Duodenal mucosa (tissue), 2 donors: ENCODE data around the gene CARD8.
A peak's percentile ranks its signal among the peaks of the same experiment; 100 is the strongest.
"Not testable (repeated sequence)": the region's sequence is repeated elsewhere in the genome, so short reads cannot be mapped to it uniquely, and the experiment has no call there.

Experiments
- H3K27ac ChIP-seq: one replicate; pipeline ENCODE4 v1.7.0; 2013; ENCODE audit warnings: low read depth, low read length
- H3K27me3 ChIP-seq, 2 donors: one replicate each; pipeline ENCODE4 v1.7.0; 2013; ENCODE audit warnings: low read length in 2 of 2, control low read depth in 1 of 2; ENCODE audit not compliant: insufficient read depth in 2 of 2, control insufficient read depth in 1 of 2
- H3K36me3 ChIP-seq, 2 donors: one replicate each; pipeline ENCODE4 v1.7.0; 2013; ENCODE audit warnings: low read length in 2 of 2, control low read depth in 1 of 2; ENCODE audit not compliant: insufficient read depth in 2 of 2, control insufficient read depth in 1 of 2
- H3K4me1 ChIP-seq, 2 donors: one replicate each; pipeline ENCODE4 v1.7.0; 2013; ENCODE audit warnings: low read length in 2 of 2, control low read depth in 1 of 2; ENCODE audit not compliant: insufficient read depth in 2 of 2, control insufficient read depth in 1 of 2
- H3K4me3 ChIP-seq, 2 donors: one replicate each; pipeline ENCODE4 v1.7.0; 2013; ENCODE audit warnings: low read length in 2 of 2, low read depth in 1 of 2
- H3K9ac ChIP-seq, 2 donors: one replicate each; pipeline ENCODE4 v1.7.0; 2013; ENCODE audit warnings: low read length in 2 of 2, low read depth in 1 of 2
- H3K9me3 ChIP-seq, 2 donors: one replicate each; pipeline ENCODE4 v1.7.0; 2013; ENCODE audit warnings: low read length in 2 of 2, control low read depth in 1 of 2; ENCODE audit not compliant: control insufficient read depth in 1 of 2

CARD8 gene

DNA sequence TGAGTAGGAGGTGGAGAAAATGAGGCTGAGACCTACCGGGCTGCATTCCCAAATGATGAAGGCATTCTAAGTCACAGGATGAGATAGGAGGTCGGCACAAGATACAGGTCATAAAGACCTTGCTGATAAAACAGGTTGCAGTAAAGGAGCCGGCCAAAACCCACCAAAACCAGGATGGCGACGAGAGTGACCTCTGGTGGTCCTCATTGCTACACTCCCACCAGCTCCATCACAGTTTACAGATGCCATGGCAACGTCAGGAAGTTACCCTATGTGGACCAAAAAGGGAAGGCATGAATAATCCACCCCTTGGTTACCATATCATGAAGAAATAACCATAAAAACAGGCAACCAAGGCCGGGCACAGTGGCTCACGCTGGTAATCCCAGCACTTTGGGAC, 9.6 kb upstream of the CARD8 start:
- not testable (repeated sequence) for H3K27ac ChIP-seq, H3K36me3 ChIP-seq, H3K9me3 ChIP-seq, H3K27me3 ChIP-seq, H3K9ac ChIP-seq, H3K4me3 ChIP-seq, H3K4me1 ChIP-seq

DNA sequence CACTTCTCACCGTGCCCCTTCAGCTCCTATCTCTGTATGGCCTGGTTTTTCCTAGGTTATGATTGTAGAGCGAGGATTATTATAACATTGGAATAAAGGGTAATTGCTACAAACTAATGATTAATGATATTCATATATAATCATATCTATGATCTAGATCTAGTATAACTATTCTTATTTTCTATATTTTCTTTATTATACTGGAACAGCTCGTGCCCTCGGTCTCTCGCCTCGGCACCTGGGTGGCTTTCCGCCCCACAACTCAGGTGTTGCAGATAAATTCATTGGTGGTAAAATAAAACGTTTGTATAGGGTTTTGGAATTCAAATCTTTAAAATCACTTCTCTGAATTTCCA, 4.6 kb upstream of the CARD8 start:
- not testable (repeated sequence) for H3K27ac ChIP-seq, H3K9ac ChIP-seq, H3K27me3 ChIP-seq, H3K36me3 ChIP-seq, H3K4me1 ChIP-seq, H3K9me3 ChIP-seq
- peak overlapping the region in 1 of 2 donors; percentile 65 for H3K4me3 ChIP-seq

DNA sequence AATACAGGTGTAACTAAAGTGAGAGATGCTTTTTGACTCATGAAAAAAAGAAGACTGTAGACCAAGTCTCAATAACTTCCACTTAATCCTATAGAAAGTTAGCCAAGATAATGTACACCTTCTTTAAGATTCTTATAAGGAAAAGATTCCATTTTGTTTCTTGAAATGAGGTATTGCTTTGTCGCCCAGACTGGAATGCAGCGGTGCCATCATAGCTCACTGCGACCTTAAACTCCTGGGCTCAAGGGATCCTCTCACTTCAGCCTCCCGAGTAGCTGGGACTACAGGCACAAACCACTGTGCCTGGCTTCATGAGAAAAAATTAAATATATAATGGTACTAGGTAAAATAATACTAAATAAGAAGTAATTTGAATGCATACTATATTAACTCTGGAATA, 3.3 kb upstream of the CARD8 start:
- not testable (repeated sequence) for H3K9me3 ChIP-seq, H3K36me3 ChIP-seq, H3K27me3 ChIP-seq, H3K4me3 ChIP-seq, H3K9ac ChIP-seq, H3K27ac ChIP-seq
- peaks cover 8 to 11% of the 10 kb centered on the region in 2 donors for H3K4me1 ChIP-seq

DNA sequence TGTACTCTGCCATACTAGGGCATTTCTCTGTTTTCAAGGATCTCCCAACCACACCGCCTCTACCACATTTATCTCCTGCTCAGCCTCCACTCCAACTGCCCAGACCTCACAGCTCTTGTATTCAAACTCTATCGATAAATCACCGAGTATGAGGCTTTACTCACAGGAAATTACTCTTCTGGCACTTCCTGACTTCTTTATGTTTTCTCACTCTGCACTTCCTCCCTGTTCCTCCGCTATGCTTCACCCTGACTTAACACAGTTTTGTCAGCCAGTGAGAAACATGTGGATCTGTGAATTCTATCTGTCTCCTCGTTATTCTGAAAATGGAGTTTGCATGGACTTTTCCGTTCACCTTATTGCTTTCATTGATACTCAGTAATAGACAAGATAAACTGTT, 2.6 kb upstream of the CARD8 start:
- Histone ChIP-seq H3K9ac (no peak overlapping the region), H3K27me3 (no peaks in the 10 kb centered on the region), H3K9me3 (no peaks in the 10 kb centered on the region), H3K36me3 (no peaks in the 10 kb centered on the region), H3K27ac (peak overlapping the region; percentile 58), H3K4me3 (peak overlapping the region in 1 of 2 donors; percentile 24), H3K4me1 (peaks cover 13 to 14% of the 10 kb centered on the region in 2 donors)

DNA sequence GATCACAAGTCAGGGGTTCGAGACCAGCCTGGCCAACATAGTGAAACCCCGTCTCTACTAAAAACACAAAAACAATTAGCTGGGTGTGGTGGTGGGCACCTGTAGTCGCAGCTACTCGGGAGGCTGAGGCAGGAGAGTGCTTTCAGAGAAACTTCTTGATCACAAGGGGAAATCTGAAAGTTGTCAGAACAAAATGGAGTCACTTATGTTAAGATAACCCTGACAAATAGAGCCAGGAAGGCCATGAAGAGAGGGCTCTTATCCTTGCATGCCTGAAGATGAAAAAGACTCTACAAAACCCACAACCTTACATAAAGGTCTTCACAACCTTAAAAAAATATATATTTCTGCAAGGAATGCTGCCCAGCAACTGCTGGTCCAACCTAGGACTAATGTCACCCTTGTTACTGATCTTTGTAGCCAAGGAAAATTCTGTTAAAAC, 1.2 kb downstream of the CARD8 start:
- H3K9ac ChIP-seq = no peak overlapping the region
- H3K36me3 ChIP-seq = peaks cover 0 to under 1% of the 10 kb centered on the region in 2 donors
- no peaks in the 10 kb centered on the region for H3K27me3 ChIP-seq
- no peaks in the 10 kb centered on the region for H3K9me3 ChIP-seq
- no peak overlapping the region for H3K27ac ChIP-seq
- peaks cover 14 to 19% of the 10 kb centered on the region in 2 donors for H3K4me1 ChIP-seq
- peak overlapping the region; percentile 89 to 97 for H3K4me3 ChIP-seq

DNA sequence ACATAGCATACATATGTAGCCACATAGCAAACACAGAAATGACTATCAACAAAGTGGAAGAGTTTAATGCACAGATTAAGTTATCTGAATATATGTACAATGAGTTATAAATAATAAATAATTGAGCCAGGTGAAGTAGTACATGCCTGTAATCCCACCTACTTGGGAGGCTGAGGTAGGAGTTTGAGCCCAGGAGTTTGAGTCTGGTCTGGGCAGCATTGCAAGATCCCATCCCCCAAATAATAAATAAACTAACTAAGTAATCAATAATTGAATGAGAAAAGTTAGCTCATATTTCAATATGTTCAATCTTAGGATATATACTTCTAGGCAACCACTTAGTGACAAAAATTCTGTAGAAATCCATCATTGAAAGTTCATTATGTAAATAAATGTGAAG, 1.7 kb downstream of the CARD8 start:
- no peak overlapping the region for H3K4me3 ChIP-seq
- H3K4me1 ChIP-seq = peaks cover 14 to 19% of the 10 kb centered on the region in 2 donors

DNA sequence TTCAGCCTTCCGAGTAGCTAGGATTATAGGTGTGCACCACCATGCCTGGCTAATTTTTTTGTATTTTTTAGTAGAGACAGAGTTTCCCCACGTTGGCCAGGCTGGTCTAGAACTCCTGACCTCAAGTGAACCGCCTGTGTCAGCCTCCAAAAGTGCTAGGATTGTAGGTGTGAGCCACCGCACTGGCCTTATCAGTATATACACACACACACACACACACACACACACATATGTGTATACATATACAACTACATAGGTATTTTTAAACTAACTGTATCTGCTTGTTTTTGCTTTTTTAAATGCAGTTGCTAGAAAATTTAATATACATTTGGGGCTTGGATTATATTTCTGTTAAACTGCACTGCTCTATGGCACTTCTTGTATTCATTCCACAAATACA, 3.1 kb downstream of the CARD8 start:
- H3K27ac ChIP-seq = no peak overlapping the region

More for the DNA sequence above, 1.7 kb downstream of the CARD8 start:
- Histone ChIP-seq H3K27me3 (no peaks in the 10 kb centered on the region), H3K9me3 (no peaks in the 10 kb centered on the region), H3K27ac (no peak overlapping the region), H3K36me3 (peaks cover 0 to 4% of the 10 kb centered on the region in 2 donors), H3K9ac (no peak overlapping the region)

DNA sequence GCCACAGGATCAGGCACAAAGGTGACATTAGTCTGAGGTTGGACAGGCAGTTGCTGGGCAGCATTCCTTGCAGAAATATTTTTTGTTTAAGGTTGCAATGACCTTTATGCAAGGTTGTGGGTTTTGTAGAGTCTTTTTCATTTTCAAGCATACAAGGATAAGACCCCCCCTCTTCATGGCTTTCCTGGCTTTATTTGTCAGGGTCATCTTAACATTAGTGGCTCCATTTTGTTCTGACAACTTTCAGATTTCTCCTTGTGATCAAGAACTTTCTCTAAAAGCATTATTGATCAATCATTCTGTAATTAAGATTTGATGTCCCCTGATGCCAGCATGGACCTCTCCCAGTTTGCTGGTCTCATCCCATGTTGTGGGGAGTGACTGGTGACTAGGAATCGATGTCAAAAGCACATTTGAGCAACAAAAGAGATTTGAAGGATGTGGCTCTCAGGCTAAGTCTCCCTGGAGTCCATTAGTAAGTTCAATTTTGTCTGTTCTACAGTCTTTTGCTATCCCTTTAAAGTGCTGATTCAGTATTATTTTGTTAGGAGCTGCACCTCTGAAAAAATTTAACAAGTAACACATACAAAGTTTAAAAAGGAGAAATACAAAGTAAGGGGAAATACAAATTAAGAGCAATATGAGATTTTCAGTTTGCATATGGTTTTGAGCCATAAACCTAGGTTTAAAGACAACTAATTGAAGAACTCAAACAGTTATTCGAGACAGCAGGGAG, 5.3 kb downstream of the CARD8 start:
- H3K27ac ChIP-seq = no peak overlapping the region

More for the DNA sequence above, 3.1 kb downstream of the CARD8 start:
- Histone ChIP-seq H3K4me1 (peaks cover 14 to 19% of the 10 kb centered on the region in 2 donors), H3K27me3 (no peaks in the 10 kb centered on the region), H3K4me3 (no peak overlapping the region), H3K36me3 (peaks cover 0 to 9% of the 10 kb centered on the region in 2 donors), H3K9ac (no peak overlapping the region), H3K9me3 (no peaks in the 10 kb centered on the region)

DNA sequence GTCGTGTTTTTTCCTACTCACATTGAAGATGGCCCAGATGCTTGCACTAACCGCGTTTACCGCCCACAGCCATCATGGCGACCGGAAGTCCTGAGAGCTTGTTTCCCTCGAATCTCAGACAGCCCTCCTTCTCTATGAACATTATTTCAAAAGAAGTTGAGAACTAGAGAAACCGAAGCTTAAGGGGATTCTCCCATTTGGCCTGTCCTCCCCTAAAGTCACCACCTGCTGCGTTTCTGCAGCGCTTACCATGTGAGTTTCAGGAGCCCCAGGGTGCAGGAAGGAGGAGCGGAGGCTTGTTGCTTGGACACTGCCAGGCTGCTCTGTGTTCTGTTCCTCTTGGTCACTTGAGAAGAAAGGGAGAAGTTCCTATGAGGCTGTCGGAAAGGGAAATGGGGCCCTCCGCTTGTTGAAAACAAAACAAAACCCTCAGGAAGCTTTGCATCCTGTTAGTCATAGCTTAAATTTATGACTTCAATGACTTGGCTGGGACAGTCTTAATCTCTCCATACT, 6.2 kb downstream of the CARD8 start:
- Histone ChIP-seq H3K4me3 (peak overlapping the region; percentile 67 to 69), H3K9ac (peak overlapping the region; percentile 52 to 56), H3K27me3 (no peaks in the 10 kb centered on the region), H3K9me3 (no peaks in the 10 kb centered on the region), H3K4me1 (peaks cover 8 to 19% of the 10 kb centered on the region in 2 donors), H3K27ac (peak overlapping the region; percentile 86), H3K36me3 (peaks cover 9 to 21% of the 10 kb centered on the region in 2 donors)

More for the DNA sequence above, 5.3 kb downstream of the CARD8 start:
- Histone ChIP-seq H3K36me3 (peaks cover 9 to 21% of the 10 kb centered on the region in 2 donors), H3K9ac (no peak overlapping the region), H3K4me1 (peaks cover 14 to 23% of the 10 kb centered on the region in 2 donors), H3K4me3 (no peak overlapping the region), H3K27me3 (no peaks in the 10 kb centered on the region), H3K9me3 (no peaks in the 10 kb centered on the region)

DNA sequence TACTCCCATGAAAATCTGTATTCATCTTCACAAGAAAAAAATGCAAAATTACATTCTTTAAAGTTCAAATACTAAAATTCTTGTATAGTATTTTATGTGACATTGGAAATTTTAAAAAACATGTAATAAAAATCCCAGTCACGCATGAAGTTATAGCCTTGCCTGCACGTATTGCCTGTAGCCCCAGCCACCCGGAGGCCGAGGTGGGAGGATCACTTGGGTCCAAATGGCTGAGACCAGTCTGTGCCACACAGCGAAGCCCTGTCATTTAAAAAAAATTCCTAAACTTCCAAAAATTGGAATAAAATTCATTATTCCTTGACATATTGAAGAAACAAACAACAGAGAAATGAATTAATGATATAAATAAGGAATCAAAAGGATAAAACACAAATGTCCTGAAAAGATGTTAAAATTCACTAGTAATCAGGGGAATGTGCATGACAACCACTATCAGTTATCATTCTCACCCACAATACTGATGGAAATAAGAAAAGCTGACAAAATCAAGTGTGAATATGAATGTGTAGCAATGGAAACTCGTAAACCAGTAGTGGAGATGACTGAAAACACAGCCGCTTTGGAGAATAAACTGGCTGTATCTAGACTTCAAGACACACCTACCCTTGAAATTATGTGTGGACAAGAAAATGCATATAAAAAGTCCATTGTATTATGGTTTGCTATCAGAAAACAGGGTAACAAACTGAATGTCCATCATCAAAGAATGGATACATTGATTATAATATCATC, 7.5 kb downstream of the CARD8 start:
- Histone ChIP-seq H3K9me3 (no peaks in the 10 kb centered on the region), H3K36me3 (peaks cover 9 to 21% of the 10 kb centered on the region in 2 donors), H3K9ac (peak overlapping the region in 1 of 2 donors; percentile 9), H3K27me3 (no peaks in the 10 kb centered on the region), H3K4me3 (peak overlapping the region; percentile 38 to 67), H3K27ac (no peak overlapping the region), H3K4me1 (peaks cover 0 to 10% of the 10 kb centered on the region in 2 donors)
